ENCODE results near the gene MSH3. TPM values are rescaled to one million over a fixed set of nuclear protein-coding genes. Genes with fewer than 3 reads are reported as not detected.

Gene MSH3
- total and polyA plus RNA-seq, 8 donors: 2.1 to 11.5 (median 8.8) TPM

GRCh38 chr5:80761176-80761575 lies 106.7 kb downstream of the MSH3 start:
- H3K36me3 ChIP-seq: peaks cover 0 to 4% (median 0%) of the 10 kb centered on the region in 3 donors
- no peaks in the 10 kb centered on the region for H3K4me1 ChIP-seq
- intact Hi-C loops (cut with DNase I): no loop called here
- 93 to 95% methylated on average over 5 of the region's 5 CpGs for WGBS, 2 donors
- no peak overlapping the region for H3K4me3 ChIP-seq
- DNase-seq (no peak), ATAC-seq (no peak), FAIRE-seq (no peak)
- no peaks in the 10 kb centered on the region for H3K27me3 ChIP-seq
- no peak overlapping the region for H3K27ac ChIP-seq
- no peaks in the 10 kb centered on the region for H3K9me3 ChIP-seq
- TF ChIP-seq CTCF (IDR thresholded peaks at IDR 0.05): no peak

- DNase-seq: no peak
- ATAC-seq: no peak
- peaks cover 0 to 4% (median 0%) of the 10 kb centered on the region in 3 donors for H3K36me3 ChIP-seq
- 45 to 61% methylated on average over 1 of the region's 1 CpG for WGBS, 2 donors
- no peak for TF ChIP-seq CTCF (IDR thresholded peaks at IDR 0.05)
- H3K4me1 ChIP-seq: no peaks in the 10 kb centered on the region
- H3K27me3 ChIP-seq: no peaks in the 10 kb centered on the region
- peak; percentile 61 for FAIRE-seq
- no peak overlapping the region for H3K27ac ChIP-seq
- intact Hi-C loops (cut with DNase I): no loop called here
- H3K4me3 ChIP-seq: no peak overlapping the region
- H3K9me3 ChIP-seq: no peaks in the 10 kb centered on the region
These were observed 107.5 kb downstream of the MSH3 start for GRCh38 chr5:80761966-80762365.

- no peaks in the 10 kb centered on the region for H3K9me3 ChIP-seq
- H3K27ac ChIP-seq: no peak overlapping the region
- TF ChIP-seq CTCF (IDR thresholded peaks at IDR 0.05): no peak
- no peak overlapping the region for H3K4me3 ChIP-seq
- peaks cover 0 to 4% (median 0%) of the 10 kb centered on the region in 3 donors for H3K36me3 ChIP-seq
- ATAC-seq (no peak), DNase-seq (no peak), FAIRE-seq (peak; percentile 60)
- H3K27me3 ChIP-seq: no peaks in the 10 kb centered on the region
- intact Hi-C loops (cut with DNase I): no loop called here
- 97 to 99% methylated on average over 4 of the region's 4 CpGs for WGBS, 2 donors
- H3K4me1 ChIP-seq: no peaks in the 10 kb centered on the region
These were observed 108.1 kb downstream of the MSH3 start for GRCh38 chr5:80762573-80762972.

- TF ChIP-seq CTCF (IDR thresholded peaks at IDR 0.05): no peak
- FAIRE-seq (no peak), DNase-seq (no peak), ATAC-seq (no peak)
- Histone ChIP-seq H3K9me3 (no peaks in the 10 kb centered on the region), H3K36me3 (peaks cover 0 to 4% (median 0%) of the 10 kb centered on the region in 3 donors), H3K27me3 (no peaks in the 10 kb centered on the region), H3K27ac (no peak overlapping the region), H3K4me3 (no peak overlapping the region), H3K4me1 (no peaks in the 10 kb centered on the region)
- 63 to 68% methylated on average over 3 of the region's 3 CpGs for WGBS, 2 donors
- intact Hi-C loops (cut with DNase I): no loop called here
These were observed 108.8 kb downstream of the MSH3 start for GRCh38 chr5:80763211-80763610.

GRCh38 chr5:80763873-80764647 lies 109.6 kb downstream of the MSH3 start:
- TF ChIP-seq CTCF (IDR thresholded peaks at IDR 0.05): no peak
- Histone ChIP-seq H3K27ac (no peak overlapping the region), H3K9me3 (no peaks in the 10 kb centered on the region), H3K4me3 (no peak overlapping the region), H3K4me1 (no peaks in the 10 kb centered on the region), H3K36me3 (peaks cover 0 to 4% (median 0%) of the 10 kb centered on the region in 3 donors), H3K27me3 (no peaks in the 10 kb centered on the region)
- FAIRE-seq (no peak), DNase-seq (no peak), ATAC-seq (no peak)
- intact Hi-C loops (cut with DNase I): no loop called here
- WGBS, 2 donors: 94 to 95% methylated on average over 5 of the region's 5 CpGs
